ENCODE data around the gene LTF.

- TF ChIP-seq CTCF (IDR thresholded peaks at IDR 0.05 in 4 of 5, conservative IDR thresholded peaks at IDR 0.05 in 1 of 5) (no peak), POLR2A (IDR thresholded peaks at IDR 0.05) (no peak)
These were observed 6.1 kb upstream of the LTF start for GRCh38 chr3:46470831-46471230.

Data from gastrocnemius medialis (tissue), 4 donors.